NCI-H748 treated with DMSO at 0.1 percent for 48 hours (cell line): Measurements from ENCODE around the gene IL1RN.

Source experiments
- DNase-seq: peaks from one replicate; lab custom pipeline; 2025; lab: John Stamatoyannopoulos, UW

The IL1RN gene

GRCh38 chr2:113127646-113128570 lies 510 bp downstream of the IL1RN start:
- DNase-seq: no peak

GRCh38 chr2:113129519-113130078 lies 2.2 kb downstream of the IL1RN start:
- DNase-seq: no peak

- DNase-seq: no peak
Measured at GRCh38 chr2:113131352-113132185, 4.2 kb downstream of the IL1RN start.

- DNase-seq: no peak
Measured at GRCh38 chr2:113132414-113133021, 5.1 kb downstream of the IL1RN start.

- DNase-seq: no peak
Measured at GRCh38 chr2:113133704-113134598, 6.6 kb downstream of the IL1RN start.

- DNase-seq: no peak
Measured at GRCh38 chr2:113134717-113135116, 7.3 kb downstream of the IL1RN start.

GRCh38 chr2:113135317-113135716 lies 7.9 kb downstream of the IL1RN start:
- DNase-seq: no peak

GRCh38 chr2:113136828-113137775 lies 9.7 kb downstream of the IL1RN start:
- no peak for DNase-seq

GRCh38 chr2:113137827-113138226 lies 10.4 kb downstream of the IL1RN start:
- DNase-seq: no peak

- DNase-seq: peak; percentile 34
Measured at GRCh38 chr2:113138428-113139322, 11.3 kb downstream of the IL1RN start.

GRCh38 chr2:113141451-113141850 lies 14.1 kb downstream of the IL1RN start:
- no peak for DNase-seq

GRCh38 chr2:113142290-113142689 lies 14.9 kb downstream of the IL1RN start:
- no peak for DNase-seq

GRCh38 chr2:113144259-113144658 lies 16.9 kb downstream of the IL1RN start:
- no peak for DNase-seq

GRCh38 chr2:113148606-113149552 lies 21.5 kb downstream of the IL1RN start:
- no peak for DNase-seq

GRCh38 chr2:113149553-113150257 lies 22.3 kb downstream of the IL1RN start:
- DNase-seq: no peak

- DNase-seq: no peak
Measured at GRCh38 chr2:113150258-113150601, 22.8 kb downstream of the IL1RN start.

- no peak for DNase-seq
Measured at GRCh38 chr2:113155331-113155730, 27.9 kb downstream of the IL1RN start.
